ENCODE results near the gene LHX2.

Gene LHX2

GRCh38 chr9:124015661-124016131 lies 4.1 kb downstream of the LHX2 start:
- H3K4me1 Mint-ChIP-seq (ENCODE audit: low read depth) = peaks cover 37% of the 10 kb centered on the region
- no peaks in the 10 kb centered on the region for H3K36me3 Mint-ChIP-seq
- peak overlapping the region; percentile 44 for H3K4me3 Mint-ChIP-seq
- H3K27me3 Mint-ChIP-seq = peaks cover 39% of the 10 kb centered on the region
- no peaks in the 10 kb centered on the region for H3K9me3 Mint-ChIP-seq (ENCODE audit: low read depth)
- H3K27ac Mint-ChIP-seq = no peak overlapping the region

DNA sequence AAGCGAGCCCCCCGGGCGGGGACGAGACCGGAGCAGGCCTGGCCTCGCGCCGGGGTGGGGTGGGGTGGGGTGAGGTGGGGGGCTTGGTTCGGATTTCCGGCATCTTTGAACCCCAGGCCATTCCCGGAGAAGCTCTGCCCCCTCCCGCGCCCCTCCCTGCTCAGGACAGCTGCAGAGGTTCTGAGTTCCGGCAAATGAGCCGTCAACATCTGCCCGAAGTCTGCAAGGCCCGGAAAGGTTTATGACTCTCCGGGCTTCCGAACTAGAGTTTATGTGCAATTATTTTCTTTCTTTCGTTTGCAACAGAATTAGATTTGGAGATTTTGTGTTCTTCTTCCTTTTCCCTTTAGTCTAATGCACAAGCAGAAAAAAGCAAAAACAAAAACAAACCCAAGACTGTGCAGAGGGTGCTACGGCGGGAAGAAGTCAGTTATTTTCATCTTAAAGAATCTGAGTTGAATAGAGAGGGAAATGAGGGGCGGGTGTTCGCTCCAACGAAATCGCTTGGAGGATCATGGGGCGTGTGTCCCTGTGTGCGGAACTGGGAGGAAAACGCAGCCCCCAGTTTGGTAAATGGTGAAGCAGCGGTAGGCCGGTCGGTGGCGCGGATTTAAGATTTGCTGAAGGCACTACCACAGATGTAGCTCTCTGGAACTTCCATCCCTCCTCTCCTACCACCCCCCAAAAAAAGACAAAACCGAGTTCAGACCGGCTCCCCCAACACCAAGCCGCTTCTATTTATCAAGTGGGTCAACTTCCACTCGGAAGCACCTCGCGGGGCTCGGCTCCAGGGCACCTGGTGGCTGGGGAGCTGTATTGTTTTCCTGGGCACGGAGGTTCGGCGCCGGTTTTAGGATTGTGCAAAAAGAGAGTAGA lies 4.8 kb downstream of the LHX2 start:
- peaks cover 43% of the 10 kb centered on the region for H3K27me3 Mint-ChIP-seq
- peaks cover 40% of the 10 kb centered on the region for H3K4me1 Mint-ChIP-seq (ENCODE audit: low read depth)
- H3K4me3 Mint-ChIP-seq = peak overlapping the region; percentile 74
- H3K9me3 Mint-ChIP-seq (ENCODE audit: low read depth) = no peaks in the 10 kb centered on the region
- no peaks in the 10 kb centered on the region for H3K36me3 Mint-ChIP-seq
- peak overlapping the region; percentile 11 for H3K27ac Mint-ChIP-seq

DNA sequence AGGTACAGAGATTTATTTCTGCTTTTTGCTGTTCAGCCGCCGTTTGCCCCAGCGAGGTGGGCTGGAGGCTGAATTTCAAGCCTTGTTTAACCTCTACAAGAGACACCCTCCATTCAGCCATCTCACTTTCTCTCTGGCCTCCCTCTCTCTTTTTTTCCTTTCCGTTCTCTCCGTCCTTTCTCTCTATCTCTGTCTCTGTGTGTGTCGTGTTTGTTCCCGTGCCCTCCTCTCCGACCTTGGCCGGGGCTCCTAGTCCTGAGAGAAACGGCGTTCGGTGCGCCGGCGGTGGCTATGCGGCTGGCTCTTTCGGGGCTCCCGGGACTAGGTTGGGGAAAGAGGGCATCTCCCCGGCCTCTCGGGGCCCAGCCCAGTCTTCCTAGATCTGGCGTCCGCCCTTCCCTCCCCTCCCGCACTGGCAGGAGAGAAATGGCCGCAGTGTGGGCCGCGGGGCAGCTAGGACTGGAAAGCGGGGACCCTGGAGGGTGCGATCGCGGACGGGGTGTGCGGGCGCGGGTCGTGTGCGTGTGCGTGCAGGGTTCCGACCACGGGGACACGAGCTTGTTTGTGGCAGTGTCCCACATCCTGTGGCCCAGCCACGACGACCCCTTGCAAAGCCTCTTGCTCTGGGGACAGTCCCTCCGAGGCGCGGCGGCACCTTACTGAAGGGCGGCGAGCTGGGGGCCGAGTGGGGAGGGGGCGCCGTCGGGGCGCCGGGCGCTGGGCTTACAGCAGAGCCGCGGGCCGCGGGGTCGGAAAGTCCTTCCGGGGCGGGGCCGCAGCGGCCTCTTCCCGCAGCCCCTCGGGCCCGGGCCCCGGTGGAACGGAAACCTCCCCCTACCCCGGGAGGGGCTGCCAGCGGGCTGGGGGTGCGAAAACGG lies 5.7 kb downstream of the LHX2 start:
- Mint-ChIP-seq H3K36me3 (no peaks in the 10 kb centered on the region), H3K27me3 (peaks cover 51% of the 10 kb centered on the region), H3K4me3 (peak overlapping the region; percentile 74), H3K9me3 (ENCODE audit: low read depth) (no peaks in the 10 kb centered on the region), H3K4me1 (ENCODE audit: low read depth) (peaks cover 45% of the 10 kb centered on the region), H3K27ac (no peak overlapping the region)

DNA sequence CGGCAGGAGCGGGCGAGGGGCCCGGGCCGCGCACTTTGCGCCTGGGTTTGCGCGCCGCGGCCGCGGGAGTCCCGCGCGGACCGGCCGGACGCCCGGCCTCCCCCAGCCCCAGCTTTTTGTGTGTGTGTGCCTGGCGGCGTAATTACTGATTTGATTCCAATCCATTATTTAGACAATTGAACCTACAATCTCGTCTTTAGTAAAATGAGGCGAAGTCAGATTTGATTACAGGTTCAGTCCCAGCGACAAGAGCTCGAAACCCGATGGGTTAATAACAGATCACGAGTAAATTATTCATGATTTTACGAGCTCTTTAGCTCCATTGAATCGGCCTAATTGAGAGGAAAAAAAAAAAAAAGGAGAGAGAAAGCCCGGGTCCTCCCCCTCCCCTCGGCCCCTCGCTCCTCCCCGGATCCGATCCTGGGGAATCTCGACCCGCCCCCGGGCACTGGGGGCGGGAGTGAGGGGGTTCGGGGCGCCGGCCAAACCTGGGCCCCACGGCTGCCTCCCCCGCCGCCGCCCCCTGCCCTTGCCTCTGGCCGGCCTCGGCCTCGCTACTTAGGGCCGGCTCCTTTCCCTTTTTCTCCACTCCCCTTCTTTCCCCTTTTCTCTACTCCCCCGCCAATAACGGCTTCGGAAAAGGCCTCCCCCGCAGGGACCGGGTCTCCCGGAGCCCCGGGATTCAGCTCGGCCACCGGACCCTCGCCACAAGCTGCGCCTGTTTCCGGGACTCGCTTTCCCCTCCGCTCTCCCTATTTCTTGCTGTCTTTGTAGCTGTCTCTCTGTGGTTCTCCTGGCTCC lies 6.6 kb downstream of the LHX2 start:
- Mint-ChIP-seq H3K36me3 (no peaks in the 10 kb centered on the region), H3K4me1 (ENCODE audit: low read depth) (peaks cover 46% of the 10 kb centered on the region), H3K27me3 (peaks cover 55% of the 10 kb centered on the region), H3K4me3 (peak overlapping the region; percentile 74), H3K27ac (no peak overlapping the region), H3K9me3 (ENCODE audit: low read depth) (no peaks in the 10 kb centered on the region)

- H3K4me1 Mint-ChIP-seq (ENCODE audit: low read depth) = peaks cover 41% of the 10 kb centered on the region
- no peaks in the 10 kb centered on the region for H3K9me3 Mint-ChIP-seq (ENCODE audit: low read depth)
- peaks cover 53% of the 10 kb centered on the region for H3K27me3 Mint-ChIP-seq
- no peaks in the 10 kb centered on the region for H3K36me3 Mint-ChIP-seq
- no peak overlapping the region for H3K27ac Mint-ChIP-seq
- peak overlapping the region; percentile 74 for H3K4me3 Mint-ChIP-seq
Observed at GRCh38 chr9:124018730-124019697, 7.4 kb downstream of the LHX2 start.

- H3K4me1 Mint-ChIP-seq (ENCODE audit: low read depth) = peaks cover 37% of the 10 kb centered on the region
- H3K36me3 Mint-ChIP-seq = no peaks in the 10 kb centered on the region
- no peak overlapping the region for H3K27ac Mint-ChIP-seq
- H3K27me3 Mint-ChIP-seq = peaks cover 57% of the 10 kb centered on the region
- H3K9me3 Mint-ChIP-seq (ENCODE audit: low read depth) = no peaks in the 10 kb centered on the region
- no peak overlapping the region for H3K4me3 Mint-ChIP-seq
Observed at GRCh38 chr9:124019771-124020519, 8.4 kb downstream of the LHX2 start.

DNA sequence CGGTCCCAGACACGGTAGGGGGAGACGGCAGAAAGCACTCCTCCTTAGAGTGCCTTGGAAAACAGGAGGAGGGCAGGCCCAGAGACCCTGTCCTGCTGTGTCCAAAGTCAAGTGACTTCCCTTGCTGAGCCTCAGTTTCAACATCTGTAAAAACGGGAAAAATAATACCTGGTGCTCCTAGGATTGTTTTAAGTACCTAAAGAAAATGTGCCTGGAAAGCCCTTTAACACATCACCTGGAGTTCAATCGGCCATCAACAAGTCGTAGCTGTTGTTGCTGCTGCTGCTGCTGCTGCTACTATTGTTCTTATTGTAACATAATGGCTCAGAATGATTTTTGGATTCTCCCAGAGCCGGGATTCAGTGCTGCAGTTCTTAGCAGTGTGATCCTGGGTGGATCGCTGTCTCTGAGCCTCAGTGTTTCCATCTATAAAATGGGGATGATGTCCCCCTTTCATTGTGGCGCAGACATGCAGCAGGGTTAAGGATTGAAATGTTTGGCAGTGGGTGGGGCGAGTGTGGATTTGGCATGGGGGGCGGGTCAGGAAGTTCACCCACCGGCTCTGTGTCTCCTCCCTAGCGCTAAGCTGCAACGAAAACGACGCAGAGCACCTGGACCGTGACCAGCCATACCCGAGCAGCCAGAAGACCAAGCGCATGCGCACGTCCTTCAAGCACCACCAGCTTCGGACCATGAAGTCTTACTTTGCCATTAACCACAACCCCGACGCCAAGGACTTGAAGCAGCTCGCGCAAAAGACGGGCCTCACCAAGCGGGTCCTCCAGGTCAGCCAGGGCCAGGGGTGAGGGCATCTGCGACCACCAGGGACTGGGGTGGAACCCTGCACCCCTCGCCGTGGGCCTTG lies 9.2 kb downstream of the LHX2 start:
- Mint-ChIP-seq H3K4me3 (no peak overlapping the region), H3K9me3 (ENCODE audit: low read depth) (no peaks in the 10 kb centered on the region), H3K27ac (no peak overlapping the region)

DNA sequence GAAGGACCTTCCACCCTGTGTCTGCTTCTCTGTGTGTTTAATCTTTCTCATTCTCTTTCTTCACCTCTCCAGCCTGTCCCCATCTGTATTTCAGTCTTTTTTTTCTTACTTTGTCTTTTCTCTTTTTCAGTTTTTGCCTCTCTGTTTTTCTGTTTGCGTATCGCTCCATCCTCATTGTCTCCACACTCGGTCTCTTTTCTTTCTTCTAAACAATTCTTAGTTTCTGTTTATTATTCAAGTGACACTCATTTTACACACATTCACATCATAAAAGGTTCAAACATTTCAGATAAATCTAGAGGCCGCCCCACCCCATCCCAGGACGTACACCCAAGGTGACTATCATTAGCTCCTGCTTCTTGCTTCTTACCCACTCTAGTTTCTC lies 9.8 kb downstream of the LHX2 start:
- H3K27ac Mint-ChIP-seq = no peak overlapping the region
- peaks cover 31% of the 10 kb centered on the region for H3K4me1 Mint-ChIP-seq (ENCODE audit: low read depth)
- H3K36me3 Mint-ChIP-seq = no peaks in the 10 kb centered on the region
- H3K4me3 Mint-ChIP-seq = no peak overlapping the region
- H3K9me3 Mint-ChIP-seq (ENCODE audit: low read depth) = no peaks in the 10 kb centered on the region
- H3K27me3 Mint-ChIP-seq = peaks cover 54% of the 10 kb centered on the region

More for the DNA sequence above, 9.2 kb downstream of the LHX2 start:
- peaks cover 56% of the 10 kb centered on the region for H3K27me3 Mint-ChIP-seq
- H3K4me1 Mint-ChIP-seq (ENCODE audit: low read depth) = peaks cover 33% of the 10 kb centered on the region
- H3K36me3 Mint-ChIP-seq = no peaks in the 10 kb centered on the region

- Mint-ChIP-seq H3K36me3 (no peaks in the 10 kb centered on the region), H3K4me1 (ENCODE audit: low read depth) (peaks cover 22% of the 10 kb centered on the region), H3K9me3 (ENCODE audit: low read depth) (no peaks in the 10 kb centered on the region), H3K4me3 (no peak overlapping the region), H3K27ac (no peak overlapping the region), H3K27me3 (peaks cover 49% of the 10 kb centered on the region)
Observed at GRCh38 chr9:124022201-124023121, 10.9 kb downstream of the LHX2 start.

DNA sequence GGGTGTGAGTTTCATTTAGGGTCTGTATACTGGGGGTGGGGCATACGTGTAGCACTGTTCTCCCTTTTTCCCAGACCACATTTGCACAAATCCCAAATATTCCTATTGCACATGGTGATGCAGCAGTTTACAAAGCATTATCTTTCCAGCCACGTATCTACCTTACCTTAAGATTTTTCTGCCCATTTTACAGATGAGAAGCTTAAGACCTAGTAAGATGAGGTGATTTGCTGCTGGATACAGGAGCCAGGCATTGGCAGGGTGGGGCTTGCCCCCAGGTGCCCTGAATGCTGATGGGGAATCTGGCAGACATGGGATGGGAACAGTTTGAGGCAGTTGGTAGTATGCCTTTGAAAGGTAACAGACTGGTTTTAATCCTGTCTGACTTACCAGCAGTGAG lies 12.5 kb downstream of the LHX2 start:
- no peaks in the 10 kb centered on the region for H3K36me3 Mint-ChIP-seq
- no peak overlapping the region for H3K4me3 Mint-ChIP-seq
- H3K27me3 Mint-ChIP-seq = peaks cover 48% of the 10 kb centered on the region
- H3K4me1 Mint-ChIP-seq (ENCODE audit: low read depth) = peaks cover 16% of the 10 kb centered on the region
- no peaks in the 10 kb centered on the region for H3K9me3 Mint-ChIP-seq (ENCODE audit: low read depth)
- H3K27ac Mint-ChIP-seq = no peak overlapping the region

GRCh38 chr9:124029617-124030016 lies 18.0 kb downstream of the LHX2 start:
- peaks cover 35% of the 10 kb centered on the region for H3K27me3 Mint-ChIP-seq

More at GRCh38 chr9:124029617-124030016, 18.0 kb downstream of the LHX2 start:
- Mint-ChIP-seq H3K27ac (no peak overlapping the region), H3K36me3 (no peaks in the 10 kb centered on the region), H3K9me3 (ENCODE audit: low read depth) (no peaks in the 10 kb centered on the region), H3K4me3 (no peak overlapping the region), H3K4me1 (ENCODE audit: low read depth) (peaks cover 6% of the 10 kb centered on the region)
